HG02610 (cell line): ENCODE measurements around the gene NXNL2.

Experiments used
- ATAC-seq: cut with Tn5 transposase; IDR thresholded peaks from one replicate; pipeline ENCODE4 v1.9.1; 2021; ENCODE audit warnings: mild to moderate bottlenecking, moderate library complexity; ENCODE audit not compliant: unreplicated experiment

Gene NXNL2

DNA sequence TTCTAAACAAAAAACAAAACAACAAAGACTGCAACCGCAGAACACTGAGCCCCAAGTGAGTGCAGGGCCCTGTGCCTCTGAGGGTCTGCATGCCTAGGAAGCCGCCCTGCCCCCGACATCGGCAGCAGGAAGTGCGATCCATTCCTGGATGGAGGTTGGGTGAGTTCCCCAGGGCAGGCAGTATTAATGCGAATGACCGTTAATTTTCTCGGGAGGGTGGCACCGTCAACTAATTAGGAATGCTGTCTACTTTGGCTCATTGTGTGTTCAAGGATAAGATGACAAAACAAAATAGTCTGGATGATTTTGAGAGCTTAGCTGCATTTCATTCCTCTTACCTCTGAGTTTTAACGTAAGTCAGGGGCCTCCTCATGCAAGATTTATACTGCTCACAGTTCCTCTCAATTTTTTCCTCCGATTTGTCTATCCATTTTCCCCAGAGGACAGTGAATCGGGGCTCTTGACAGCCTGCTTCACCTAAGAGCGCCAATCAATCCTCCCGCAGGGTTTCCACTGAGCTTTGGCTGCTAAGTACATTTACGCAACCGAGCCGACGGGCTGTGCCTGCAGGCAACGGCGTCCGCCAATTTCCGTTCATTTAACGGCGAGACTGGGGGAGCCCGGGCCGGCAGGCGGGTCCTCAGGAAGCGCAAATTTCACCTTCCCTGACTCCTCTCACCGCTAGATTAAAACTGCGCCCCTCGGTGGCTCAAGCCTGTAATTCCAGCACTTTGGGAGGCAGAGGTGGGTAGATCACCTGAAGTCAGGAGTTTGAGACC, 2.9 kb upstream of the NXNL2 start:
- ATAC-seq: no peak

DNA sequence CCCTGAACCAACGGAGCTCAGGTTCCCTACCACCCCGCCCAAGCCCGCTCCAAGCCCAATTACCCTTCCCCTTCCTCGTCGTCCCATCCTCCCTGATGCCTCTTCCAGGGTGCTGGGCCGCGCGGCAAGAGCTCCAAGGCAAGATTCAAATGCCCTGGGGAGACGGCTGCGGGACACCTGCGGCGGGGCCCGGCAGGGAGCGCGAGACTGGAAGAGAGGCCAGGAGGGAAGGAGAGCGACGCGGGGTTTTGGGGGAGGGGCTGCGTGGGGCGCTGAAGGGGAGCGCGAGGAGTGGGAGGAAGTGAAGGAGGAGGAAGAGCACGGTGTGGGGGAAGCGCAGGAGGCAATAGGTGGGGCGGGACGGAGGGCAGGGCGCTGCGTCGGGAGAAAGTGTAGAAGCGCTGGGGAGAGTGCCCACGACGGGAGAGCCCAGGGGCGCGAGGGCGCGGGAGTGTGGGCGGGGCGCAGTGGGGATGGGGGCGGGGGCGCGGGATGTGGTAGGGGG, 975 bp upstream of the NXNL2 start:
- ATAC-seq: no peak

DNA sequence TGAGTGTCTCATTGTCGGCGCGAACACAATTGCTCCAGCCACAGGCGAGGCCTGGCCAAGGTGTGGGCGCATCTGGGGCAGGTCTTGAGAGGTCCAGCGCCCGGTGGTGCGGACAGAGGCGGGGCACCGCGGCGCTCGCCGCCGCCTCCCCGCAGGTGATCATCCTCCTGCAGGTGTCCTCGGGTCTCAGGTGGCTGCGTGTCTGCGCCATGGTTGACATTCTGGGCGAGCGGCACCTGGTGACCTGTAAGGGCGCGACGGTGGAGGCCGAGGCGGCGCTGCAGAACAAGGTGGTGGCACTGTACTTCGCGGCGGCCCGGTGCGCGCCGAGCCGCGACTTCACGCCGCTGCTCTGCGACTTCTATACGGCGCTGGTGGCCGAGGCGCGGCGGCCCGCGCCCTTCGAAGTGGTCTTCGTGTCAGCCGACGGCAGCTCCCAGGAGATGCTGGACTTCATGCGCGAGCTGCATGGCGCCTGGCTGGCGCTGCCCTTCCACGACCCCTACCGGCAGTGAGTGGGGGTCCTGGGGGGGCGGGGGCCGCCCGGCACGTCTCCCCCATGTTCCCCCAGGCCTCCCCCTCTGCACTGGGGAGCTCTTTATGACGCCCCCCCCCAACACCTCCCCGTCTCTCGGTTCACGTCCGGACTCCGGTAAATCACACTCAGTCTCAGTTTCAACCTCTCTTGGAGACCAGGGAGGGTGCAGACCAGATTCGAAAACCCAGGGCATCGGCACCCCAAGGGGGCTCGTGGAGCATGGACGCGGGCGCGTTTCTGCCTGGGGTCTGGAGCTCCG, 446 bp downstream of the NXNL2 start:
- no peak for ATAC-seq

DNA sequence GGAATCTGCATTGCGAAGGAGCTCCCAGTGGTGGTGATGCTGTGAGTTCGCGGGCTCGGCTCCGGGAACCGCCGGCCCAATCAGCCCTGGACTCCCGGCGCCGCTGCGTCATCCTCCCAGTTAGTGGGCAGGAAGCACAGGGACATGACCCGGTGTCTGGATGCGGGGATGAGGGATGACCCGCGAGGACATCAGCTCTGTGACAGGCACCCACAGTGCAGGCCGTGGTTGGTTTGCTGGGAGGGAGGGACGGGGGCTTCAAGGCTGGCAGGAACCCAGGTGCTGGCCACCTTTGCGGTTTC, 996 bp downstream of the NXNL2 start:
- ATAC-seq: no peak

DNA sequence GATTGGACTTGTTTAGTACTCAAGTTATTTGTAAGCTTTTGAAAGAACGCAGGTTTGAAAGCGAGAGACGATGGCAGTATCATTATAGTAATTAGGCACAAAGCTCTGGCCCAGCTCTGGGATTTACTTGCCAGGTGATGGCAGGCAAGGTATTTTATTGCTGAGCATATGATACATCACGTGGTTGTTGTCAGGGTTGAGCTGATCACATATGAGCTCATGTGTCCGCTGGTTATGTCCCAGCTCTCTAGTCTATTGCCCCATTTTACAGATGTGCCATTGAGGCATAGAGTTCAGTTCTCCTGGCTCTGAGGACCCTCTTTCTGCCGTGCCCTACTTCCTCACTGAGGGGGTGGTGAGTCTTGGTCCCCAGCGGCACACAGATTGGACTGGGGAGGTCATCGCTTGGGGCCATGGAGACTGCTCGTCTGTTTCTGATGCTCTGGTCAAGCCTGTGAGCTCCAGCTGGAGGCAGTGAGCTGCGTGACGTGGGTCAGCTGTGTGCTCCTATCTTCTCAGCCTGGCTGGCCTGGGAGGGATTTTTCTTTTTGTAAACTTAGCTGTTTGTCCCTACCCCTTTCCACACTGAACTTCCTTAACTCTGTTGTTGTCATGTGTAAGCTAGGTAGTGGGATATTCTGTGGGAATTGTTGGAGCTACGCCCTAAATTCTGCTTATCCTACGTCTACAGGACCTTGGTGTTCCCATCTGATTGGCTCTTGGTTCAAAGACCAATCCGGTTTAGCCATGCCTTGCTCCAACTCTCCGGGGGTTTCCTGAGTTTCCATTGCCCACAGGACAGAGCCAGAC, 2.2 kb downstream of the NXNL2 start:
- ATAC-seq: no peak

DNA sequence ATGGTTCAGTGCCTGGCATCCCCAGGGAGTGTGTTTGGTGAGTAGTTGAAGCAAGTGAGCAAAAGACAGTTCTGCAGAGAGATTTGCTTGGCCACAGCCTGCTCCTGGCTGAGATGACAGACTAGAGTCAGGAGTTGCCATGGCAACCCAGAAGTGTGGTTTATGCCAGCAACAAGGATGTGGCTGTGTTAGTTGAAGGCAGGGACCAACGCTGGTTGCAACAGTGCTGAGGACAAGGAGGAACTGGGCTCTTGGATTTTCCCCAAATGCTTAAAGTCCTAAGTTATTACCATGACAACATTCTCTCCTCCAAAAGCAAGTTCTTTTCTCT, 2.7 kb downstream of the NXNL2 start:
- ATAC-seq: no peak

DNA sequence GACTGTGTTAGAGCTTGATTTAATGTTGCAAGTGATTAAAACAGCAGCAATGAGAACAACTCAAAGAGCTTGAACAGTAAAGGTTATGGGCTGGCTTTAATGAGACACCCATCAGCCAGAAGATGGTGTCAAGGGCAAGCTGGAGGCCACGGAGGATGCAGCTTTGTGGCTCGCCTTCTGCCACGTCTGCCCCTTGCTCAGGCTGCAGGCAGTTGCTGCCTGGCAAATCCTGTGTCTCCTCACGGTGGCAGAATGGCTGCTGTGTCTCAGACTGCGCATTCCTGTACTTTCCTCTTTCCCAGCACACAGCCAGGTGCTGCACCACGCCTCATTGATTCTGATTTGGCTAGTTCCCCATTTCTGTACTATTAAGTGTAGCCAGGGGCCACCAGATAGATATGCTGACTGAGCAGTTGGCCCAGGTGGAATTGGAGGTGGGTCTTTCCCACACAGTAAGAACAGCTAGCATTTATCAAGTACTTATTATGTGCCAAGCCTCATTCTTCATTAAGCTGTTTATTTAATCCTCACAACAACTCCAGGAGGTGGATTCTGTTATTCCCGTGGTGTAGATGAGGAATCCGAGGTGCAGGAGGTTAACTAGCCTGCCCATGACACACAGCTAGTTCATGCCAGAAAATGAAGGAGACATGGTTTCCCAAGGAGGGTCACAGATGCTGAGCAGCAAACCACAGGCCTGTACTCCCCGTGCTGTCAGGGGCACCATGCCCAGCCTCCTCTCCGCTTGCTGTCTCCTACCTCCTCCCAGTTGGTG, 3.5 kb downstream of the NXNL2 start:
- ATAC-seq: no peak

DNA sequence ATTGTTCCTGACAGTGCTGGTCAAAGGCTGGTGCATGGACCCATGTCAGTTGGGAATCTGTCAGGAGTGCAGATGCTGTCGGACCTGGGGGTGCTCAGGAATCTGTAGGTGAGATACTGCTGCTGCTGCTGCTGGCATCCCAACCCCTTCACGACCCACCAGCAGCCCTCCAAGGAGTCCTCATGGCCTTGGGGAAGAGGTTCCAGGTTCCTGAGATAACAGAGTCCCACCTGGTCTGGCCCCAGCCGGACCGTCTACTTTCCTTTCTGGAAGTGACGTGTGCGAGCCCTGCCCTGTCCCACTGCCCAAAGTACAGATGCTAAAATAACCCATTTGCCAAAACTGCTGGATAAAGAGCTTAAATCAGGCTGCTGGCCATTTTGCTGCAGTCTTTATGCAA, 4.3 kb downstream of the NXNL2 start:
- ATAC-seq: no peak

DNA sequence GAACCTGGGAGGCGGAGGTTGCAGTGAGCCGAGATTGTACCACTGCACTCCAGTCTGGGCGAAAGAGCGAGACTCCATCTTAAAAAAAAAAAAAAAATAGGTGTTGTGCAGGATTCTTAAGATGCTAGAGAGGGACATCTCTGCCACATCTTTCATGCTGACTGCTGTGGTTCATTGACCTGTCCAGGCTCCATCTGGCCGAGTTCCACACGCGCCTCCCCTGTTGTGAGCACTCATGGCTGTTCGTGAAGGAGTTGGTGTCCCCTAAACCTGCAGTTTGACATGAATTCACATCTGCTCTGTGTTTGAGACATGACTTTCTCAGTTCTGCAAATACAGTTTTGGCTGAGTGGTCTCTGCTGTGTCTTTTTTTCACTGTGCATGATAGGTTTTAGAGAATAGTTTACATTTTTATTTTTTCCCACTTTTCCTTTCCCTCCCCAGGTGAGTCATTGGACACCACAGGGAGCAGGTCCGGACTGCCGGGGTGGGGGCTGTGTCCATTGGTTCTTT, 5.3 kb downstream of the NXNL2 start:
- ATAC-seq: no peak

DNA sequence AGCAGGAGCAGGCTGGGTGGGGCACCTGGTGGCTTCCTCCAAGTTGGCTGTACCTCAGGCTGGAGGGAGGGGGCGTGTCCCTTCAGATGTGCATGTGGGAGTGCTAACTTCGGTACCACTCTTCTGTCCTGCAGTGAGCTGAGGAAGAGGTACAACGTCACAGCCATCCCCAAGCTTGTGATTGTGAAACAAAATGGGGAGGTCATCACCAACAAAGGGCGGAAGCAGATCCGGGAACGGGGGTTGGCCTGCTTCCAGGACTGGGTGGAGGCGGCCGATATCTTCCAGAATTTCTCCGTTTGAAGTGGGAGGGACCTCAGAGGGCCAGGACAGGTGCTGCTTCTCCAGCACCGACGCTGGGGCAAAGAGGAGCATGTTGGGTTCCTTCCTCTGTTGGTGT, 9.3 kb downstream of the NXNL2 start:
- ATAC-seq: no peak

DNA sequence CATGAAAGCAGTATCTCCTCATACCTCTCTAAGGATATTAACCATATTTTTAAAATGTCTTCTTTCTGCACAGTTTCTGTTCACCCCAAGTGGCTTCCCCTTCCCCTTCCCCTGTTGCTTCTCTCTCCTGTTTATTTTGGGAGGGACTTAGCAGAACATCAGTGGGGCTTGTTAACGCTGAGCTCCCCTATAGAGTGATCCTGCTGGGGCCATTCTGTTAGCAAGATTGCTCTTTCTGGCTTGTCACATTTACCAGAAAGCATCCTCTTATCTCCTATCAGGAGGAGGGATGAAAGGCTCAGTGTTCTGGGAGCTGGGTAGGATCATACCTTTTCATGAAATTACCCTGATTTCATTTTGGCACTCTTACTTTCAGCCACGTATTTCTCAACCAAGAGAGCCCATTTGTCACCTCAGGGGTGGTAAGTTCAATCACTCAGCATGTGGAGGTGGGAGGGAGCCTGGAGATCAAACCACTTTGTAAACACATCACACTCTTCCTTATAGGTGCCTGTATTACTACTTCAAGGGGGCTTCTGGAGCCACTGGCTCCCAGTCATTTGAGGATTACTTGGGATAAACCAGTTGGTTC, 16.7 kb downstream of the NXNL2 start:
- ATAC-seq: no peak

DNA sequence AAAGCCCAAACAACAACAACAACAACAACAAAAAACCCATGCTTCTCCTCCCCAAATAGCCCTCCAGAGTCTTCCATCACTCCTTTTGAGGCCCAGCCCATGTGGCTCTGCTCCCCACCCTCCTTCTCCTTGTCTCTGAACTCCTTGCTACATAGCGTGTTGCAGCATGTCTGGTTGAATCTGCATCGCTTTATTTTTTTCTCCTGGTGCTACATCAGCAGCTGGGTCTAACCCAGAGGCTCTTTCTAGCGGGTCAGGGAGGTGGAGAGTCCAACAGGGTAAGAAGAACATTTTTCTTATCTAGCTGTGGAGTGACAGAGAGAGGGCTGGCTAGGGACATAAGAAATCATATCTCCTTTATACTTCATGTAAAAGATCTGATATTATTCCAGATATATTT, 18.4 kb downstream of the NXNL2 start:
- no peak for ATAC-seq

DNA sequence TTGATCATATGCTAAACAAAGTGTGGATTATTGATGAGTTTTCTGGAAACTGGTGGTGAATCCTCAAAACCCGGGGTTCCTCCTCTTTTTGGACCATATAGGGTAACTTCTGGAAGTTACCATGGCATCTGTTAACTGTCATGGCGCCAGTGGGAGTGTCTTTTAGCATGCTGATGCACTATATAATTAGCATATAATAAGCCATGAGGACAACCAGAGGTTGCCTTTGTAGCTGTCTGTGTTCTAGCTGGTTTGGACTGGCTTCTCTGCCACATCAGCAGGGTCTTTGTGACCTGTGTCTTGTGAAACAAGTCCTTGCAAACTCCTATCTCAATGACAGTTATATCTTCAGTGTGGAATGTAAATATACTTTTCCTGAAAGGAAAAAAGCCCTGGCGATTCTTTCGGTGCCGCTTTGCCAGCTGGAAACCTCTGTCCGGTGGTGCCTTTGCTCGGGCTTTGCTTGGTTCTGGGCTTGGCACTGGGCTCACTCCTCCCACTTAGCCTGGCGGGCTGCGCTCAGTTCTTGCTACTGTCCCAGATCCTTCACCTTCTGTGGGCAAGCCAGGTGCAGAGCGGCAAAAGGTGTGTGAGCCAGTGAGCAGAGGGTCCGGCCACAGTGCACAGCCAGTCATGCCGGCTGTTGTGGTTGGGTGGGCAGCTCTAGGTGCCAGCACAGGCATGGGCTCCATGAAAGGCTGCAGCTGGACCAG, 20.4 kb downstream of the NXNL2 start:
- no peak for ATAC-seq

DNA sequence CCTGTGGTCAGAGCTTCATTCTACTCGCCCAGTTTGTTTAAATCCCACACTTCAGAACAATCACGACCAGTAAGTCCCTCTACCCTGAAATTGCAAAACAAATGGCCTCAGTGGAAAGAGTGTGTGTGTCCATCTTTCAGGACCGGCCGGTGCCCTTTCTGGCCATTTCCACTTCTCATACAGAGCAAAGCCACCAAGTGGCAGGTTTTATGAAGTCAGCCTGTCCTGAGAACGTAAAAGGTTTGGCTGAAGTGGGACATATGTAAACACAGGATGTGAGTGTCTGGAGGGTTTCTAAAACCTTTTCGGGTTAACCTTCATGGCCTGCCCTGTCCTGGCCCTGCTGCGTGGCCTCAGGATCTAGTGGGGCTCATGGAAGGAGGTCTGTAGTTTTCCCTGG, 24.7 kb downstream of the NXNL2 start:
- ATAC-seq: no peak

DNA sequence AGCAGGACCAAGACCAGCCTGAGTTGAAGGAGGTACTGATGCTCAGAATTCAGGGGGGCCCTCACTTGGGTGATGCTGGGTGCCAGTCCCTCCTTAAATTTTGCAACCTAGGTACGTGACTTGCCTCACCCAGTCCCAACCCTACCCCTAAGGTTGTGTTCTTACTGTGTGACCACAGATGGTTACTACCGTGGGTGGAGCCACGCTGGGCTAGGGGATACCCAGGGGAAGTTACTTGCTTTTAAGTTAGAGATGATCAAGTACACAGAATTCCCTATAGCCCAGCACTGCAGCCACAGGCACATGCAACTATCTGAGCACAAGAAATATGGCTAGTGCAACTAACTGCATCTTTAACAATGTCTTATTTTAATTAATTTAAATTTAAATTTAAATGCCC, 32.9 kb downstream of the NXNL2 start:
- ATAC-seq: peak; percentile 96

DNA sequence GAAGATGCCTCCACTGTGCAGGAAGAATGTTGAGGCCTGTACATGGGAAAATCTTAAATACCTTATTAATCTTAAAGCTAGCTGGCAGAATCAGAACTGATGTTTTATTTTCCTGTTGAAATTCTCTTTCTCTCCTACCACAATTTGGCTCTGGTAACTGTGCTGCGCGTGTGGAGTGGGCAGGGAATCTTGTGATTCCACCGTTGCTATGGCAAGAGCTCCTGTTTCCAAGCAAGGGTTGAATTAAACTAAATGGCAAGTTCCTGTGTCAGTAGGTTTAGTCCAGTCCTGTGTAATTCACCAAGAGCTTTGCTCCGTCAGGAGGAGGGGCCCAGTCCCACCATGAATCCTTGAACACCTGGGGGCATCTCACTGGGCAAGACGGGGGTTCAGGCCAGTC, 36.4 kb downstream of the NXNL2 start:
- ATAC-seq: no peak

DNA sequence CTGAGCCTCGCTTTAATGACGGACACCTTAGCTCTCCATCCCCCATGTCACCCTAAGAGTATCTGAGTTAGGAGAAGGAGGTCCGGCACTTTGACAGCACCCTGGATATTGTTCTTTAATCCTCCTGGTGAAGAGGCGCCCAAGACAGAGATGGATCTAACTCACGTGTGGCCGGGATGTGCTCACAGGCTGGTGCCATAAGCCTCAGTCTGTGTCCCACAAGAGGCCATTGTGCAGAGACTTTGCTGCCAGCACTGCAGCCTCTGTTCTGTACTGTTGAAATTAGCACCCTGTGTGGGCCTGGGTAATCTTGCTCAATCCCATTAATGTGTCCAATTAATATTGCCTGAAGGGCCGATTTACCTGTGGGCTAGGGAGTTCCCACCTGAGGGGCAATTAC, 37.7 kb downstream of the NXNL2 start:
- no peak for ATAC-seq

DNA sequence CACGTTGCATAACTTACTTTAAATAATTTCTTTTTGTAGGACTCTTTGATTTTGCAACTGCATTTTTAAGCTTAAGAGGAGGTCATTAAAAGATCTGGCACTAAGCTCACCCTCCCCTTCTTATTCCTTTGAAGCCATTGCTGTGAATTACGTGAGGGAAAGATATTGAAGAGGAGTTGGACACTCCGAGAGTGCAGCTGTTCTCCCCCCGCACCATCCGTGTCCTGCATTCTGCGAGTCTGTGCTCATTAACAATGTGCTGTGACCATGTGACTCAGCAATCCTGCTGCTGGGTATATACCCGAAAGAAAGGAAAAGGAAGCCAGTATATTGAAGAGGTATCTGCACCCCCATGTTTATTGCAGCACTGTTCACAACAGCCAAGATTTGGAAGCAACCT, 40.0 kb downstream of the NXNL2 start:
- ATAC-seq: no peak

DNA sequence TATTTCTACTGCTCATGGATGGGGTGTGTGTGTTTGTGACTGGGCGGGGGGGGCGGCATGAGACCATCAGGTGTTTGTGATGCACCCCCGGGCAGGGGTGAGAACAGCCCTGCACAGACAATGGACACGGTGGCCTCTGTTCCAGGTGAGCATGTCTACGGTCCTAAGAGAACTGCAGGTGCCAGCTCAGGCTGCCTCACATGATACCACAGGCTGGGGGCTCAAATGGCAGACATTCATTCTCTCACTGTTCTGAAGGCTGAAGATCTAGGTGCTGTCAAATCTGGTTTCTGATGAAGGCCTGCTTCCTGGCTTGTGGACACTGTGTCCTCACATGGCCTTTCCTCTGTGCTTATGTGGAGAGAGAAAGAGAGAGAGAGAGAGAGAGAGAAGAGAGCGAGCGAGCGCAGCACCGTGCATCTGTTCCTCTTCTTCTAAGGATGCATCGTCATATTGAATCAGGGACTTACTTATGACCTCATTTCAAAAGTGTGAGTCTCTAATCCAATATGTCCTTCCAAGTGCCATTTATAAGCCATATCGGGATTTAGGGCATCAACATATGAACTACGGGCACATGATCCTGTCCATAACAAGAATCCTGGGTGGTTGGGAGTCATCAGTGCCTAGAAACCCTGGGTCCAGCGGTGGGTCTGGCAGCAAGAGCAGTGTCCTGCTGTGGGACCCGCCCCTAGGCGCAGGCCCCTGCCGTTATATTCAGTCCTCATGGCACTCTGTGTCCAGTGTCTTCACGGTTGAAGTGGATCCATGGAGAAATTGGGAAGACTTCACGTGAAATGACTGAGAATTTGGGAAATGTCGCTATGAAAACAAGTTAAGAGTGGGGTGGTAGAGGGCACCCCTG, 42.5 kb downstream of the NXNL2 start:
- ATAC-seq: no peak
